ENCODE data around the gene LYRM2. TPM values are rescaled to one million over a fixed set of nuclear protein-coding genes. Genes with fewer than 3 reads are reported as not detected.

The LYRM2 gene
- 9.2 and 33.2 TPM in 2 replicates for total RNA-seq (2011; cell fraction: chromatin; rRNA removed; ENCODE audit: low replicate concordance)
- total RNA-seq (2011; cell fraction: nucleolus; rRNA removed) = 9.2 and 12.9 TPM in 2 replicates
- total RNA-seq (2011; cell fraction: nucleoplasm; rRNA removed) = 16.3 and 16.7 TPM in 2 replicates
- total RNA-seq (2014; rRNA removed) = 13.9 and 17.8 TPM in 2 replicates
- total RNA-seq (2014; rRNA removed; fragmentation: Illumina TruSeq; extraction: Trizol) = 42.9 and 50.0 TPM in 2 replicates
- 28.4 and 36.0 TPM in 2 replicates for total RNA-seq (2015; rRNA removed; fragmentation: Illumina TruSeq; extraction: Trizol)
- total RNA-seq (2021) = 35.7 and 36.8 TPM in 2 replicates
- 34.3 and 56.0 TPM in 2 replicates for polyA plus RNA-seq (2011; rRNA removed)
- 4.6 and 10.2 TPM in 2 replicates for polyA plus RNA-seq (2011; cell fraction: cytosol; rRNA removed)
- 5.0 and 6.0 TPM in 2 replicates for polyA plus RNA-seq (2011; cell fraction: nucleus; rRNA removed)
- polyA plus RNA-seq (2012) = 41.3 and 47.7 TPM in 2 replicates
- 44.9 and 49.0 TPM in 2 replicates for polyA plus RNA-seq (2014; fragmentation: Illumina TruSeq; extraction: Trizol)
- 100 to 1,000 TPM; 101 to 115 TPM for polyA plus RNA-seq (2014; fragmentation: Nextera tagmentation; extraction: Ambion mirVana)
- 25.3 and 30.9 TPM in 2 replicates for polyA plus RNA-seq (2014; rRNA removed)
- polyA minus RNA-seq (2011; rRNA and poly(A)+ RNA removed) = 23.3 and 25.6 TPM in 2 replicates
- 6.4 and 8.8 TPM in 2 replicates for polyA minus RNA-seq (2011; cell fraction: cytosol; rRNA and poly(A)+ RNA removed)
- 5.8 and 10.7 TPM in 2 replicates for polyA minus RNA-seq (2011; cell fraction: nucleus; rRNA and poly(A)+ RNA removed)
- percentile 54 among the genes with signal in this experiment for Bru-seq, nascent RNA
- percentile 54 among the genes with signal in this experiment for BruChase-seq, experiment 1, labeled RNA remaining after a 2-hour chase
- percentile 59 among the genes with signal in this experiment for BruChase-seq, experiment 2, labeled RNA remaining after a 6-hour chase
- long read RNA-seq, experiment 1, full-length matches to known transcripts = 112 of 141 reads
- long read RNA-seq, experiment 1, partial matches to known transcripts = 5 of 141 reads
- long read RNA-seq, experiment 1, other reads (novel, unspliced or antisense) = 24 of 141 reads
- long read RNA-seq, experiment 2, full-length matches to known transcripts = 23 of 44 reads
- long read RNA-seq, experiment 2, partial matches to known transcripts = 1 of 44 reads
- long read RNA-seq, experiment 2, other reads (novel, unspliced or antisense) = 20 of 44 reads
- long read RNA-seq, experiment 3, full-length matches to known transcripts = 34 of 39 reads
- long read RNA-seq, experiment 3, partial matches to known transcripts = 2 of 39 reads
- long read RNA-seq, experiment 3, other reads (novel, unspliced or antisense) = 3 of 39 reads

GRCh38 chr6:89638320-89639195 is at the start of gene LYRM2:
Gene LYRM2, minus strand, starts transcription at chr6:89638747. Its CDS starts 31 bp downstream, at chr6:89638716.
- Histone ChIP-seq H4K20me1 (replicated peaks; ENCODE audit: control insufficient read depth, insufficient read depth, low read length) (no peaks in the 10 kb centered on the region), H3K27ac (ENCODE audit: extremely low read depth, low read depth, low read length) (peak within 1 kb of the TSS; percentile 85), H3K4me1 (replicated peaks in 1 of 2; ENCODE audit: control insufficient read depth in 2 of 2, insufficient read depth in 2 of 2, low read length in 2 of 2) (peaks cover 0 to 4% of the 10 kb centered on the region in 2 experiments; a peak in 1 of 5 replicates), H3K9me3 (replicated peaks; ENCODE audit: control insufficient read depth, insufficient read depth, low read depth, low read length) (no peaks in the 10 kb centered on the region), H3K9me1 (ENCODE audit: control insufficient read depth, insufficient read depth, low read length) (no peaks in the 10 kb centered on the region), H3K79me2 (ENCODE audit: control insufficient read depth, insufficient read depth, low read length) (peaks cover 9% of the 10 kb centered on the region), H2AFZ (ENCODE audit: low read depth, low read length) (peak within 1 kb of the TSS; percentile 98), H3K27me3 (ENCODE audit: control insufficient read depth in 2 of 2, insufficient read depth in 2 of 2, low read length in 2 of 2) (no peaks in the 10 kb centered on the region), H3K4me2 (ENCODE audit: insufficient read depth, low read length) (peak within 1 kb of the TSS; percentile 87), H3K4me3 (peak within 1 kb of the TSS; percentile 70), H3K9ac (ENCODE audit: insufficient read depth in 1 of 2, low read depth in 2 of 2, low read length in 2 of 2) (peak within 1 kb of the TSS; percentile 72 to 91), H3K36me3 (ENCODE audit: control insufficient read depth, insufficient read depth, low read length) (peaks cover 35% of the 10 kb centered on the region)
- BruUV-seq (replicated peaks) = TSS peak; percentile 67
- peak; percentile 89 for FAIRE-seq
- in situ Hi-C loops (cut with MboI) = no loop called here
- under 1% methylated on average over 56 of the region's 58 CpGs for WGBS (ENCODE audit: insufficient coverage, low coverage, missing lambda C conversion rate)
- peak; percentile 99 for ATAC-seq
- intact Hi-C loops (cut with micrococcal nuclease) = no loop called here
- ChIA-PET POLR2A (interaction anchor here (0.6 to 2.3 kb wide), 6 partner anchors 8 to 1179 kb away, joined by 3 to 15 read pairs (median 4); no protein-coding TSS in a partner anchor), CTCF (ENCODE audit: low intra/inter-chr PET ratio) (no interaction called here)
- DNase-seq (ENCODE audit: extremely low read depth in 1 of 4, low spot score in 3 of 4) = peak; percentile 92 to 94 (median 94)
- TF ChIP-seq ZNF24 (IDR thresholded peaks at IDR 0.05) = no peak
- TF ChIP-seq, protein P1, sequence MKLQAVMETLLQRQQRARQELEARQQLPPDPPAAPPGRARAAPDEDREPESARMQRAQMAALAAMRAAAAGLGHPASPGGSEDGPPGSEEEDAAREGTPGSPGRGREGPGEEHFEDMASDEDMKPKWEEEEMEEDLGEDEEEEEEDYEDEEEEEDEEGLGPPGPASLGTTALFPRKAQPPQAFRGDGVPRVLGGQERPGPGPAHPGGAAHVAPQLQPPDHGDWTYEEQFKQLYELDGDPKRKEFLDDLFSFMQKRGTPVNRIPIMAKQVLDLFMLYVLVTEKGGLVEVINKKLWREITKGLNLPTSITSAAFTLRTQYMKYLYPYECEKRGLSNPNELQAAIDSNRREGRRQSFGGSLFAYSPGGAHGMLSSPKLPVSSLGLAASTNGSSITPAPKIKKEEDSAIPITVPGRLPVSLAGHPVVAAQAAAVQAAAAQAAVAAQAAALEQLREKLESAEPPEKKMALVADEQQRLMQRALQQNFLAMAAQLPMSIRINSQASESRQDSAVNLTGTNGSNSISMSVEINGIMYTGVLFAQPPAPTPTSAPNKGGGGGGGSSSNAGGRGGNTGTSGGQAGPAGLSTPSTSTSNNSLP (IDR thresholded peaks at IDR 0.05; ENCODE audit: borderline replicate concordance, low read depth, low read length) = no peak
- TF ChIP-seq ZNF436 (CRISPR knock-in tag; IDR thresholded peaks at IDR 0.05) = no peak
- no peak for TF ChIP-seq HOXB6 (CRISPR knock-in tag; IDR thresholded peaks at IDR 0.05; ENCODE audit: borderline replicate concordance)
- peak; percentile 75; the same call in 1 of the 2 replicates for TF ChIP-seq TFAP4 (CRISPR knock-in tag; IDR thresholded peaks at IDR 0.05; ENCODE audit: borderline replicate concordance)
- TF ChIP-seq TCFL5 (CRISPR knock-in tag; conservative IDR thresholded peaks at IDR 0.05) = no peak
- TF ChIP-seq ARHGAP35 (IDR thresholded peaks at IDR 0.05; ENCODE audit: partially characterized antibody) = no peak
- TF ChIP-seq, protein P2, sequence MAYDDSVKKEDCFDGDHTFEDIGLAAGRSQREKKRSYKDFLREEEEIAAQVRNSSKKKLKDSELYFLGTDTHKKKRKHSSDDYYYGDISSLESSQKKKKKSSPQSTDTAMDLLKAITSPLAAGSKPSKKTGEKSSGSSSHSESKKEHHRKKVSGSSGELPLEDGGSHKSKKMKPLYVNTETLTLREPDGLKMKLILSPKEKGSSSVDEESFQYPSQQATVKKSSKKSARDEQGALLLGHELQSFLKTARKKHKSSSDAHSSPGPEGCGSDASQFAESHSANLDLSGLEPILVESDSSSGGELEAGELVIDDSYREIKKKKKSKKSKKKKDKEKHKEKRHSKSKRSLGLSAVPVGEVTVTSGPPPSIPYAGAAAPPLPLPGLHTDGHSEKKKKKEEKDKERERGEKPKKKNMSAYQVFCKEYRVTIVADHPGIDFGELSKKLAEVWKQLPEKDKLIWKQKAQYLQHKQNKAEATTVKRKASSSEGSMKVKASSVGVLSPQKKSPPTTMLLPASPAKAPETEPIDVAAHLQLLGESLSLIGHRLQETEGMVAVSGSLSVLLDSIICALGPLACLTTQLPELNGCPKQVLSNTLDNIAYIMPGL (CRISPR knock-in tag; IDR thresholded peaks at IDR 0.05) = no peak
- TF ChIP-seq SIN3A (IDR thresholded peaks at IDR 0.05; ENCODE audit: borderline replicate concordance in 2 of 2, control insufficient read depth in 1 of 2, low read depth in 2 of 2, low read length in 2 of 2) = peak; percentile 80 to 90; a peak in 2 of 4 replicates
- no peak for TF ChIP-seq ZNF124 (CRISPR knock-in tag; IDR thresholded peaks at IDR 0.05)

Measured in K562 (cell line).